Adrenal gland (tissue), 12 donors: ENCODE data around the gene SLAMF8. TPM values are rescaled to one million over a fixed set of nuclear protein-coding genes. Genes with fewer than 3 reads are reported as not detected.

ENCODE experiments used
- DNase-seq, 7 donors: peaks; one replicate each; pipeline ENCODE4 v3.0.0-alpha.2; 2019 to 2020
- H3K27ac ChIP-seq, 5 donors: fragments of 200-600 bp; sonication (generic) in 4 of 5; 1 replicate in 3 of 5; 2 replicates in 2 of 5; pipeline versions ENCODE4 v1.5.1 to v1.8.0; 2016 to 2020; ENCODE audit warnings: mild to moderate bottlenecking in 1 of 5
- H3K27me3 ChIP-seq: fragments of 200-600 bp; 2 replicates; pipeline ENCODE4 v1.8.0; 2021
- H3K36me3 ChIP-seq, 2 donors: fragments of 200-600 bp; replicated peaks in 1 of 2; 1 replicate in 1 of 2; 2 replicates in 1 of 2; pipeline versions ENCODE4 v1.5.1 to v1.8.0; 2018 to 2022
- H3K4me1 ChIP-seq, 2 donors: fragments of 200-600 bp; replicated peaks in 1 of 2; 1 replicate in 1 of 2; 2 replicates in 1 of 2; pipeline versions ENCODE4 v1.5.1 to v1.8.0; 2018 to 2021
- H3K4me3 ChIP-seq, 4 donors: fragments of 200-600 bp; sonication (generic) in 3 of 4; one replicate each; pipeline ENCODE4 v1.5.1; 2016 to 2018
- H3K9me3 ChIP-seq, 3 donors: fragments of 200-600 bp; sonication (generic) in 1 of 3; replicated peaks in 1 of 3; 1 replicate in 2 of 3; 2 replicates in 1 of 3; pipeline versions ENCODE4 v1.5.1 to v1.8.0; 2016 to 2021
- POLR2A ChIP-seq, 2 donors: fragments of 450-650 bp; IDR thresholded peaks; one replicate each; pipeline ENCODE4 v1.6.1; 2017; ENCODE audit warnings: antibody characterized with exemption in 2 of 2, mild to moderate bottlenecking in 2 of 2, moderate library complexity in 1 of 2
- WGBS, 4 donors: extraction: QIAGEN DNeasy Blood & Tissue Kit in 2 of 4; methylation state at CpG; one replicate each; pipeline versions ENCODE4 v1.1.5 to v1.1.7; 2013 to 2017; 5-methylcytosine and 5-hydroxymethylcytosine counted together
- intact Hi-C, 2 donors: fragments of 100-400 bp; cut with DNase I; formaldehyde crosslinking; loops; one replicate each; pipeline versions ENCODE4 v1.14.1 to v1.15.0; 2022 to 2023
- polyA plus RNA-seq, 3 donors: library from polyadenylated mRNA; stranded (reverse); fragments of 200-250 nt in 2 of 3; fragments of 350-450 nt in 1 of 3; fragmentation: Illumina TruSeq in 1 of 3; extraction: RNeasy Lipid Tissue Mini Kit (QIAGEN cat#74804) in 1 of 3; gene quantifications; one replicate each; pipeline ENCODE4 v1.2.3, GENCODE V29; 2013 to 2014
- total RNA-seq, 9 donors: library from RNA; depleted of rRNA in 4 of 9; stranded (reverse); fragments of >200 nt in 4 of 9; fragments of 120-200 nt in 1 of 9; fragmentation: NEBNext Ultra II Directional in 1 of 9; extraction: Animal tissue kit (Norgen Biotek cat#: 25700) in 1 of 9; gene quantifications; one replicate each; pipeline versions ENCODE4 v1.1.0 to v1.2.4, GENCODE V29; 2013 to 2023
- TF ChIP-seq, protein P1 (sequence below), 6 experiments: fragments of 450-650 bp in 4 of 6; fragments of 200-600 bp in 2 of 6; sonication (generic) in 1 of 6; IDR thresholded peaks; 1 replicate in 5 of 6; 2 replicates in 1 of 6; pipeline versions ENCODE4 v1.5.1 to v1.8.0; 2016 to 2021; ENCODE audit warnings: antibody characterized with exemption in 6 of 6, mild to moderate bottlenecking in 2 of 6, moderate library complexity in 1 of 6
- donor health status: healthy with polysubstance abuse.
- donor health status: Bipolar disorder and iron deficiency.
- donor health status: DM: yes; HTN: yes; CAD: no.
- donor health status: DM: no; HTN: no; CAD: no.
- donor health status: DM: no; HTN: no; CAD: no.
- donor health status: DM: yes; HTN: yes; CAD: no.

SLAMF8 gene
- total and polyA plus RNA-seq, 12 donors, result 0.55 to 24.2 (median 9.0) TPM

DNA sequence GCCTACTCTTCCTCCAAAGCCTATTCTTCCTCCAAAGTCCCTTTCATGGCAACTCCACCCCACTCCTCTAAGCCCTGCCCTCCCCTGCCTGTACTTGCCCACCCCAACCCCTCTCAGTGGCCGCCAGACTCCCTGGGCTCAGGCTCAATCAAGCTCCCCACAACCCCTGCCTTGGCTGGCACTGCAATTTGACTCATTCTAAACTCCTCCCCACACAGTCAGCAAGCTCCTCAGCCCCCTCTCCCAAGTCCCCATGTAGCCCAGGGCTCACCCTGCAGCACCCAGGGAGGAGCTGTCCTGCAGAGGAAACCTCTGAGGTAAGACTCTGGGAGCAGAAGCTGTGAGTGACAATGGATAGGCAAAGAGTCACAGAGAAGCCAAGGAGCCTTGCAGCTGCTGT, 39.4 kb downstream of the SLAMF8 start:
- Histone ChIP-seq H3K9me3 (no peaks in the 10 kb centered on the region), H3K36me3 (no peaks in the 10 kb centered on the region), H3K27me3 (no peaks in the 10 kb centered on the region), H3K4me1 (no peaks in the 10 kb centered on the region), H3K4me3 (no peak overlapping the region), H3K27ac (no peak overlapping the region)
- WGBS, 4 donors, result 71 to 94% (median 82%) methylated on average over 1 of the region's 1 CpG
- DNase-seq, result no peak
- no peak for TF ChIP-seq POLR2A (IDR thresholded peaks at IDR 0.05)
- TF ChIP-seq, protein P1, sequence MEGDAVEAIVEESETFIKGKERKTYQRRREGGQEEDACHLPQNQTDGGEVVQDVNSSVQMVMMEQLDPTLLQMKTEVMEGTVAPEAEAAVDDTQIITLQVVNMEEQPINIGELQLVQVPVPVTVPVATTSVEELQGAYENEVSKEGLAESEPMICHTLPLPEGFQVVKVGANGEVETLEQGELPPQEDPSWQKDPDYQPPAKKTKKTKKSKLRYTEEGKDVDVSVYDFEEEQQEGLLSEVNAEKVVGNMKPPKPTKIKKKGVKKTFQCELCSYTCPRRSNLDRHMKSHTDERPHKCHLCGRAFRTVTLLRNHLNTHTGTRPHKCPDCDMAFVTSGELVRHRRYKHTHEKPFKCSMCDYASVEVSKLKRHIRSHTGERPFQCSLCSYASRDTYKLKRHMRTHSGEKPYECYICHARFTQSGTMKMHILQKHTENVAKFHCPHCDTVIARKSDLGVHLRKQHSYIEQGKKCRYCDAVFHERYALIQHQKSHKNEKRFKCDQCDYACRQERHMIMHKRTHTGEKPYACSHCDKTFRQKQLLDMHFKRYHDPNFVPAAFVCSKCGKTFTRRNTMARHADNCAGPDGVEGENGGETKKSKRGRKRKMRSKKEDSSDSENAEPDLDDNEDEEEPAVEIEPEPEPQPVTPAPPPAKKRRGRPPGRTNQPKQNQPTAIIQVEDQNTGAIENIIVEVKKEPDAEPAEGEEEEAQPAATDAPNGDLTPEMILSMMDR (IDR thresholded peaks at IDR 0.05), result no peak
- intact Hi-C loops, result no loop called here

DNA sequence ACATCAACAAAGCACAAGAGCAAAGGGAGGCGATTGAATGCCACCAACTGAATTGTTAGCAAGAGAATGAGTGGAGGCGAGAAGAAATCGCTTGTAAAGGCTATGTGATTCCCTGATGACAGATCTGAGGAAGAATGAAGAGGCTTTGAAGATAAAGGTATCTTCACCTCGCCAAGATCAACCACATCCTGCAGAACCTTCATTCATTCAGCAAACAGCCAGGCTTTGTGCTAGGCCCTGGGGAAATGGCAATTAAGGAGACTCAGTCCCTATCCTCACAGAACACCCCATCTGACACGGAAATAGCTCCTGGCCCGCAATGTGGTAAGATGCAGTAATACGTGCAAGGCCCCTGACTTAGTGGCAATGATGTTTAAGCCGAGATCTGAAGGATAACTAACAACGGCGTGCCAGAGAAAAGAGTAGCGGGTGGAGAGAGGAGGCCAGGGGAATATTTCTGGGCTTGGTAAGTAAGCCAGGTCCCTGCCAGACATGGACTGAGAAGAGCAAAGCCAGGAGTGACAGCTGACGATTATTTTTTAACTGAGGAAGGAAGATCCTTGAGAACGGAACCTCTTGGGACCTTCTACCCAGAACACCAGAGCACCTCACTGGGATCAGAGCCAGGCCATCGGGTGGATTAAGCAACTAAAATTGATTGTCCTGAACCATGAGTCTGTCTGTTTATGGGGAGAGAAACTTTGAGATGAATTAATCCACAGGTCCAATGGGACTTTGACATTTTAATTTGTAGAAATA, 40.4 kb downstream of the SLAMF8 start:
- Histone ChIP-seq H3K4me3 (no peak overlapping the region), H3K36me3 (no peaks in the 10 kb centered on the region), H3K27me3 (no peaks in the 10 kb centered on the region), H3K4me1 (no peaks in the 10 kb centered on the region), H3K27ac (peak overlapping the region in 2 of 5 donors; percentile 41 to 65), H3K9me3 (no peaks in the 10 kb centered on the region)
- intact Hi-C loops, result no loop called here
- 67 to 76% (median 70%) methylated on average over 14 of the region's 14 CpGs for WGBS, 4 donors
- peak in 4 of 7 donors; percentile 36 to 67 (median 44) for DNase-seq
- no peak for TF ChIP-seq POLR2A (IDR thresholded peaks at IDR 0.05)
- TF ChIP-seq, protein P1 (IDR thresholded peaks at IDR 0.05), result no peak

DNA sequence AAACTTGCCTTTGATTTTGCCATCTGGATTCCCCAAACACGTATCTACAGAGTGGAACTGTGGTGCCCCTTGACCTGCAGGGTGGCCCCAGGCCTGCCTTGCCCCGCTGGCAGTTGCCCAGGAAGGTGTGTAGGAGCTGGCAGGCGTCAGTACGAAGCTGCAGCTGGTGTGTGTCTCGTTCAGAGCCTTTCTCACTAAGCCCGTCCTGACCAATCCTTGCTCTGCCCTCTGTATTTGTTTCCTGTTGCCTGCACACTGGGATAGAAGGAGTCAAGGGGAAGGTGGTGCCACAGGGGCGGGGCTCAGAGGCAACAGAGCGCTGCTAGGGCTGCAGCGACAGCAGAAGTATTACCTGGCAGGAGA, 41.0 kb downstream of the SLAMF8 start:
- peak in 4 of 7 donors; percentile 16 to 81 (median 38) for DNase-seq
- TF ChIP-seq POLR2A (IDR thresholded peaks at IDR 0.05), result no peak
- TF ChIP-seq, protein P1 (IDR thresholded peaks at IDR 0.05), result no peak
- no peaks in the 10 kb centered on the region for H3K27me3 ChIP-seq
- WGBS, 4 donors, result 28 to 50% (median 38%) methylated on average over 9 of the region's 9 CpGs
- H3K27ac ChIP-seq, result peak overlapping the region in 2 of 5 donors; percentile 41 to 65
- H3K9me3 ChIP-seq, result no peaks in the 10 kb centered on the region
- intact Hi-C loops, result no loop called here
- H3K4me3 ChIP-seq, result no peak overlapping the region
- H3K4me1 ChIP-seq, result no peaks in the 10 kb centered on the region
- H3K36me3 ChIP-seq, result no peaks in the 10 kb centered on the region

DNA sequence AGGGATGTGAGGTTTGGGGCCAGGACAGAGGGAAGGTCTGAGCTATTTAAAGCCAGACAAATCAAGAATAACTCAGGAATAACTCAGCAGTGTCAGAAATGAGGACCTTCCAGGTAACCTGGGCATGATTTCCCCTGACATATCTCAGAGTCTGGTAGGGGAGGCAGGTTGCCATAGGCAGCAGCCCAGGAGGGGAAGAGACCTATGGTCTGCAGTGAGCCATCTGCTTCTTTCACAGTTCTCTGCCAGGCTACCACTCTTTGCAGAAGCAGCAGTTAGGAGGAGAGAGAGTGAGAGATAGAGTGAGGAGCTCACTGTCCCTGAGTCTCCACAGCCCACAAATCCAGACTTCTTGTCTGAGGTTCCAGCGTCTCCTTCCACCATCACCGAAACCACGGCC, 42.1 kb downstream of the SLAMF8 start:
- Histone ChIP-seq H3K36me3 (no peaks in the 10 kb centered on the region), H3K9me3 (no peaks in the 10 kb centered on the region), H3K4me3 (no peak overlapping the region), H3K27me3 (no peaks in the 10 kb centered on the region), H3K4me1 (no peaks in the 10 kb centered on the region), H3K27ac (peak overlapping the region in 1 of 5 donors; percentile 41)
- DNase-seq, result no peak
- WGBS, 4 donors, result 47 to 85% (median 60%) methylated on average over 2 to 3 of the region's 3 CpGs
- TF ChIP-seq POLR2A (IDR thresholded peaks at IDR 0.05), result no peak
- TF ChIP-seq, protein P1 (IDR thresholded peaks at IDR 0.05), result no peak
- intact Hi-C loops, result no loop called here
